HG03457 (cell line): ENCODE measurements around the gene CD59.
"Not testable (repeated sequence)": the region's sequence is repeated elsewhere in the genome, so short reads cannot be mapped to it uniquely, and the experiment has no call there.

Experiments used
- ATAC-seq: cut with Tn5 transposase; IDR thresholded peaks from one replicate; pipeline ENCODE4 v1.9.1; 2021; ENCODE audit warnings: moderate number of reproducible peaks; ENCODE audit not compliant: unreplicated experiment

The CD59 gene

DNA sequence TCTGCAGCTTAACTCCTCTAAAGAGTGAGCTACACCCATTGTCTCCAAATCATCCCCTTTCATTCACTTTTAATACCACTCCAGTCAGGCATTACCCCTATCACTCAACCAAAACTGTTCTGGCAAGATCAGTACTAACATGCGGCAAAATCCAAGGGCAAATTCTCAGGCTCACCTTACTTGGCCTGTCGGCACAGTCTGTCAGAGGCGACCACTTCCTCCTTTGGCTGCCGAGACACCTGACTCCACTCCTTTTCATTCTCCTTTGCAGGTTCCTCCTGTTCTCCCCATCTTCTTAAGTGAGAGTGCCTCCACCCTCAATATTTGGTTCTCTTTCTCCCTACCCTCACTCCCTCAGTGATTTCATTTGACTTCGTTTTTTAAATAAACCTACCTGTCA, 39.8 kb downstream of the CD59 start:
- no peak for ATAC-seq

DNA sequence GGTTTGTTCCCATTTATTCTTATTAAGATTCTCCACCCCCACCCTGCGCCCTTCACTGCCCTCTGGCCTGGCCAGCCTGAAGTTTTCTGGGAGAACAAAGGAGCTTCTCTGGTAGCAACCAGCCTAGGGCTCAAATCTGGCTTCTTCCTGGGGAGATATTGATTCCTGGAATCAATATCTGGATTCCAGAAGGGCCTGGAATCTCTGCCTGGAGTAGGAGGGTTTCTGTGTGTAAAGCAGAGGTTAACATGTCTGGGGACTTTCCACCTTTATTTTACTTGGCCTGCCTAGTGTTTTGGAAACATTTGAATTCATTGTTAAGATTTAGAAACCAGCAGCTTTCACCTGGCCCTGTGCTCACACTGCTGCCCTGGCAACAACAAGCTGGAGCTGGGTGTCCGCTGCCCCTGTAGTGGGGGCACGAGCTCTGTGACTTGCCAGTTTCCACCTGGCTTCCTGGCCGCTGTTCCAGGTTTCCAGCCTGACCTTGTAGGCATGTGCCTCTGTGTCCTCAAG, 41.1 kb downstream of the CD59 start:
- ATAC-seq = no peak

DNA sequence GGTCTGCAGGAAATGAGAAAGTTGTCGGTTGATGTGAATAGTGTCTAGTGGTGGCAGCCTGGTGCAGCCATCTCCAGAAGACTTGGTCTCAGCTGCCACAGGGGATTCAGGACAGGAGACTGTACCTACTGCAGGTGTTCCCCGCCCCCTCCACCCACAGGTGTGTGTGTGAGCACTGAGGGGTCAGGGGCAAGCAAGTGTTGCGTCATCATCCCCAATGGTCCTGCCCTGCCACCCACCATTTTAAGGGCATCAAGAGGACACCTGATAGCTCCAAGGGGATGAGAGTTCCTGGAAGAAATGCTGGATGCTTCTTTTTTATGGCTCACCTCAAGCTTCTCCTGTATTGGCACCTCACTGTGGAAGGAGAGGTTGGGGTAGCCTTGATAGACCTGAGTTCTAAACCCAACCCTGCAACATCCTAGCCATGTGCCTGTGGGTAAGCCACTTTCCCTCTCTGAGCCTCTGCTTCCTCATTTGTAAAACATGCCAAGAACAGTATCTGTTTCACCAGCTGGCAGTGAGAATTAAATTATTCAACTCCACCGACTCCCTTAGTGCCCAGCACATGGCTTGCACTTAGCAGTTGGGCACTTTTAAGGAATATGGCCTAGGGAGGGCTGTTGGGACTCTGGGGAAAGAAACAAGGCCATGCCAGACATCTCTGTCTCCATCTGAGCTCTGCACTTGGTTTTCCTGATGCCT, 41.7 kb downstream of the CD59 start:
- ATAC-seq = no peak

DNA sequence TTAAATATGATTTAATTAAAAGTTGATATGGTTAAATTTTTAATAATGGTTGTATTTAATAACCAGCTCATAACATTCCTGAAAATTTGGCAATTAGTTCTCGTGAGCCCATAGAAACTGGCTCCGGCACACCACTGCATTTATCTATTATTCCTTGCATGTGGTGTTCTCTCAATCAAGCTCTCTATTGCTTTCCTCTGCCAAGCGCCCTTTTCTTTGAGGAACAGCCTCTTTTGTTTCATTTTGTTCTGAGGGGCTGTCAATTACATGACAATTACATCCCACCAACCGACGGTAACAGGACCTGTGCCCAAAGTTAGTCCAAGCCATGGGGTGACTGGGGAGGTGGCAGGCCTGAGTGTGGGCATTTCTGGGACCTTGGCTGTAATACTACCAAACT, 43.7 kb downstream of the CD59 start:
- no peak for ATAC-seq

DNA sequence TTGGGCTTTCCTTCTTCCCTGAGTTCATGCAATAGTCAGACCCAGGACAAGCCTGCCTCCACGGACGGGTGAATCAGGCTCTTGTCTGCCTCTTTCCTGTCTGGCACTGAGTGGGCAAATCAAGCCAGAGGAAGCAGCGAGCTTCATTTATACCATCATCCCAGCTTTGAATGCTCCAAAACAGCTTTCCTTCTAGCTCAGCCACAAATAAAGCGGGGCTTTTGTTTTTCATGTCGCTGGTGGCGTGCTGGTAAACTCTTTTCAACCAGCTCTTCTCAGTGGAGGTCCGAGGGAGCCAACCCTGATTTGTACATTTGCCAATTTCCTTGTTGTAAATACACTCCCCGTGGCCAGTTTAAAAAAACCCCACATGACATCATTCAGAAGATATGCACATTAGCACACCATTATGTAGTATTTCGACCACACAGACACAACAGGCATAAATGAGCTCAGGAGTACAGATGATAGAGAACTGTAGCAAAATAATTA, 44.2 kb downstream of the CD59 start:
- ATAC-seq = no peak

DNA sequence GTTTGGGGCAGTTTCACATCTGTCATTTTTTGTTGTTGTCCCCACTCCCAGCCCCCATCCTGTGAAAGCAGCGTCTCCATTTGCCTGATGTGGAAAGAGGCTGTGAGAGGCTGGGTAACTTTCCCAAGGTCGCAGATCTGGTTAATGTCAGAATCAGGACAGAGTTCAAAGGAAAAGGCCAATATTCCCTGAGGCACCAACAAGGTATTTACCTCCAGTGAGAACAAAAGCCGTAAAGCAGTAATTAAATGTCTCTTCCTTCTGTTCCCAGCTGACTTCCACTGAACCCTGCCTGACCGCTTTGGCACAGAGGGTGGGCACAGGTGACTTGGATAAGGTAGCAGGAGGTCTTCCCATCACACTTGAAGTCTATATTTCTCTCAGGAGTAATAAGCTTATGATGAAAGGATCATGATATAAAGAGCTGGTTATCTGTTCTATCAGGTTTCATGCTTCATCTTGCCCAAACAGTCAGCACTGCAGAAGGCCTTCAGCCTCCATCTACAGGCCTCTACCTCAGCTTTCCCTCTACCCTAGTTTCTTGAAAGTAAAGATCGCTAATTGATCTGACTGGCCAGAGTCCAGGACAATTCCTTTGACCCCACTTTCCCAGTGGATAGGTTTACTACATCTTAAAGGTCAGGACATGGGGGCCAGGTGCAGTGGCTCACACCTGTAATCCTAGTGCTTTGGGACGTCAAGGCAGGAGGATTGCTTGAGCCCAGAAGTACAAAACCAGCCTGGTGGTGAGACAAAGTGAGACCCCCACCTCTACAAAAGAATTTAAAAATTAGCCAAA, 45.0 kb downstream of the CD59 start:
- no peak for ATAC-seq

DNA sequence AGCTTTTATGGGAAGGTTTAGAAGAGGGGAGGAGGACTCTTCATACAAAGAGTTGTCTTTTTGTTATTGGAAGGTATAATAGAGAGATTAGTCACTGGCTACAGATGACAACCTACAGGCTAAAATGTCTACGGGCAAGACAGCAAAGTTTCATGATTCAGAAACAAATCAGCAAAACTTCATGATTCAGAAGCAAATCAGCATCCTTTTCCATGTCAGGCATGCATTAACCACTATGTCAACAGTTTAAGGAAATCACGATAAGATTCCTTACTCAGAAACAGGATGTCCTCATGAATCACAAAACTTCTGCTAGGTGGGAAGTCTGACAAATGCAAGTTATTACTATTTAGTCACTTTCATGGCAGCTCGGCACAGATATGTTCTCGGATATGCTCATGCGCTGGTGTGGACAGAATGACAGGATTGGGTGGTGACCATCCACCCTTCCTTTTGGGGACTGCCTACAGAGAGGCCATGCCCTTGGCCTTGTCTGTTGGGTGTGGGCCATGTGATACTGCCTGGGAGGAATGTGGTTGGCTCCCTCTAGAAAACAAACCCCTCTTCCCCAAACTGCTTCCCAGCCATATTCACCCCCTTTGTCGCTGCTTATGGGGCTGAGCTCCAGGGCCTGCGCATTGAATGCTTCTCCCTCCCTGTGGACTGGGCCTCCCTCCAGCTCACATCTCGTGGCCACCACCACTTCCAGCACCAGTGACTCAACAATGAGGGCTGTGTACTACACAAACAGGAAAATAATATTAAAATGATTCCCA, 45.7 kb downstream of the CD59 start:
- ATAC-seq = no peak

DNA sequence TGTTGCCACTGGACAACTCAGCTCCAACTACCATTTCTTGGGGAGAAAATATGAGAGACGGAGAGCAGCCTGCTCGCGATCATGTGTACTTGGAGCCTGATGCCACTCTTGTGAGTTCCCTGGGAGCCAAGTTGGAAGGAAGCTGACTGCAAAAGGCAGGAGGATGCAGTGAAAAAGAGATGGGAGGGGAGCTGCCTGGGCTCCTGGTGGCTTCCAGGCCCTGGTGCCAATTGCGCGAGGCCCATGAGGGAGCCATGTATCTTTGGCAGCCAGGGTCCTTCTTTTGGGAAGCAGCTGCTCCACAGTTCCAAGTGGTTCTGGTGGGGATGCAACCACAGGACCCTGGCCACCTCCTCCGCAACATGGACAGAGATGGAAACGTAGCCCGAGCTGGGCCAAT, 46.7 kb downstream of the CD59 start:
- ATAC-seq = no peak

DNA sequence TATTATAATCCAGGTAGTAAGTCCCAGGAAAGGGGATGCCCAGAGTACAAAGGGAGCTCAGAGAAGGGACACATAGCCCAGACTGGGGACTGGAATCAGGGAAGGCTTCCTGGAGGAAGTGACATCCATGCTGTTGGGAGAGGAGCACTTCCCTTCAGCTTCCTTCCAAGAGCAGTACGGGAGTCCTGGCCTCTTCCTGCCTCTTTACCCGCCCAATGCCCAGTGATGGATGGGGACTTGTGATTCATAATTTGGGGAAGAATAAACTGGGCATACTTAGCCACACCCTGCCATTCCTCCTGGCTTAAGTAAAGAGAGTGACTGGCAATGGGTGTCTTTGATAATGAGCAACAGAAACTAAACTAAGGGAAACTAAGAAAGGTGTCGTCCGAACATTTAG, 47.1 kb downstream of the CD59 start:
- no peak for ATAC-seq

DNA sequence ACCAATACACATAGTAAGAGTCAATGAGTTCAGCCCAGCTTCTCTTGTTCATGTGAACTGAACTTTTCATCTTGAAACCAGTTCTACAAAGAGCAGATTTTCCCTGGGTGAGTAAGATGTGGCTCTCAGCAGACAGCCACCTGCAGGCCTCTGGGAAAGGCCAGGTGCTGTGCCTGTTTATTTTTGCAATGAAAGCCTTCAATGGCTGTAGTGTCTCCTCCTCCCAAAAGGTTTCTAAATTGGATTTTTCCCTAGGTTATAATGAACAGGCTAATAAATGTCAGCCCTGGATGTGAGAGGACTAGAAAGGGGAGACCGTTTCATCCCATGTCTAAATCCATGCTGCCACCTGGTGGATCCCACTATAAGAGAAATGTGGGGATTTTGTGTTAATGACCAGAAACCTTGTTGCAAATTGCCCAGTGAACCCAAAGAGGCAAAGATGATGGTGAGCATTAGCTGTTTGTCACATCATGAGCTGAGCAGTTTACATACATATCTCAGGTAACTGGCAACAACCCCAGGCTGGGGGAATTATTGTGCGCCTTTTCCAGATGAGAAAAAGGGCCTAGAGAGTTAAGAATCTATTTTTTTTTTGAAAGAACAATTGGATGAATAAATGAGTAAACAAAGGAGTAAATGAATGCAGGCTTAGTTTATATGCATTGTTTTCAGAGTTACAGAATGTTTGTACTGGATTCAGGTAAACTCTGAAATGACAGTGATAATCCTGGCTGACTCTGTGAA, 48.3 kb downstream of the CD59 start:
- ATAC-seq = no peak

DNA sequence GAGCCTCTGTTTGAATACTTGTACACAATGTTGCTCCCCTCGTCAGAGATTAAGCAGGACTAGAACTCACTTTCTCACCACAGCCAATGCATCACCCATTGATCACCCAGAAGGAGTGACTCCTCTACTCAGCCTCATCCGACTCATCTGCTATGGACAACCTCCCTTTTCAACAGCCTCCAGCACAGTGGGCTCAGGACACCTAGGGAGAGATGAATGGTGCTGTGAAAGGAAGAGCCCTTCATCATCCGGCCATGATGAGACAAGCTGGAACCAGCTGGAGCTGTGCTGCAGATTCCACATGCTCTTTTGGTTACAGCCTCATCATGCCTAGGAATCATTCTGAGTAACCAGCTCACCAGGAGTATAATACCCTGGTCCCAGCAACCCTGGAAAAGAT, 51.1 kb downstream of the CD59 start:
- ATAC-seq = no peak

DNA sequence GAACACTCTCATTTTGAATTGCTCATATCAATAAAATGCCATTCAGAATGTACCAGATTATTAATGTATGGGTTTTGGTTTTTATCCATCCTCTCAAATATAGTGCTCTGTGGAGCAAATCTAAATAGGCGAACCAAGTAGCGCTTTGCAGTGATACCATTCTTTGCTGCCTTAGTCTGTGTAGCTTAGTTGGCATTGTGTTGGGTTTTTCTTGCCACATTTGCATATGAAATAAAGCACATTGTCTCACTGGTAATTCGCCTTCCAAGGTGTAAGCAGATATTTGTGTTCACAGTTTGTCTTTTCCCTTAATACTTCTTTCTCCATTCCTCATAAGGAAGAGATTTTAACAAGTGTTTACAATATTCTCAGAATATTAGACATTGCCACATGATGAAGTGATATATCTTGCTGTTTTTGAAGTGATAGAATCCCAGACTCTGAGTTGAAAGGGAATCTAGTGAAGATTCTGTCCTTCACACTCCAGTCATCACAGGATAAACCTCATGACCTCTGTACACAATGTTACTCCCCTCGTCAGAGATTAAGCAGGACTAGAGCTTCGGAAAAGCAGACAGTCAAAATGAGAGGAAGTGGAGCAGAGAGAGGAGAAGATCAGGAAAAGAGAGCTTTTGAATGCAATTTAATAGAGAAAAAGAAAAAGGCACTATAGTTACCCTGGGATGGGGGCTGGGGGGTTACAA, 52.1 kb downstream of the CD59 start:
- no peak for ATAC-seq

DNA sequence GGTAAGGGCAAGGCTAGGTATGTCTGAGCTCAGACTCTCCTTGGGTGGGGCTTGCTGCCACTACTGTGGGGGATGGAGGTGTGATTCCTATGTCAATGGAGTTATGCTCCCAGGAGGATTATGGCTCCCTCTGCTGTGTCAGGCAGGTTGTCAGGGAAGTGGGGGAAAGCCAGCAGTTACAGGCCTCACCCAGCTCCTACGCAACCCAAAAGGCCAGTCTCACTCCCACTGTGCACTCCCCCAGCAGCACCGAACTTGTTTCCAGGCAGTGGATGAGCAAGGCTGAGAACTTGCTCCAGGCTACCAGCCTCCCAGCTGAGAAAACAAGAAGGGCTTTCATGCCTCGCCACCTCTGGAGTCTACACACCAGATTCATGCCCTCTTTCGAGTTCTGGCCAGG, 53.8 kb downstream of the CD59 start:
- no peak for ATAC-seq

DNA sequence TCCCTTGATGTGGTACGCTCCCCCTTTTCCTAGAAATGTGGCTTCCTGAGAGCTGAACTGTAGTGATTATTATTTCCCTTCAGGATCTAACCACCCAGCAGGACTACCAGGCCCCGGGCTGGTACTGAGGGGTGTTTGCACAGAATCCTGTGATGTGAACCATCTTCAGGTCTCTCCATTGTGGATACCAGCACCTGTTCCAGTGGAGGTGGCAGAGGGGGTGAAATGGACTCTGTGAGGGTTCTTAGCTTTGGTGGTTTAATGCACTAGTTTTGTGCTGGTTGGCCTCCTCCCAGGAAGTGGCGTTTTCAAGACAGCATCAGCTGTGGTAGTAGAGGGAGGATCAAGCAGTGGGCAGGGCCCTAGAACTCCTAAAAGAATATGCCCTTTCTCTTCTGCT, 54.2 kb downstream of the CD59 start:
- no peak for ATAC-seq

DNA sequence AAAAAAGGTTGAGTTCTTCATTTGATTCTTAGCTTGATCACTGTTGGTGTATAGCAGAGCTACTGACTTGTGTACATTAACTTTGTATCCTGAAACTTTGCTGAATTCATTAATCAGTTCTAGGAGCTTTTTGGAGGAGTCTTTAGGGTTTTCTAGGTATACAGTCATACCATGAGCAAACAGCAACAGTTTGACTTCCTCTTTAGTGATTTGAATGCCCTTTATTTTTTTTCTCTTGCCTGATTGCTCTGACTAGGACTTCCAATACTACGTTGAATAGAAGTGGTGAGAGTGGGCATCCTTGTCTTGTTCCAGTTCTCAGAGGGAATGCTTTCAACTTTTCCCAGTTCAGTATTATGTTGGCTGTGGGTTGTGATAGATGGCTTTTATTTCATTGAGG, 57.6 kb downstream of the CD59 start:
- not testable (repeated sequence) for ATAC-seq

DNA sequence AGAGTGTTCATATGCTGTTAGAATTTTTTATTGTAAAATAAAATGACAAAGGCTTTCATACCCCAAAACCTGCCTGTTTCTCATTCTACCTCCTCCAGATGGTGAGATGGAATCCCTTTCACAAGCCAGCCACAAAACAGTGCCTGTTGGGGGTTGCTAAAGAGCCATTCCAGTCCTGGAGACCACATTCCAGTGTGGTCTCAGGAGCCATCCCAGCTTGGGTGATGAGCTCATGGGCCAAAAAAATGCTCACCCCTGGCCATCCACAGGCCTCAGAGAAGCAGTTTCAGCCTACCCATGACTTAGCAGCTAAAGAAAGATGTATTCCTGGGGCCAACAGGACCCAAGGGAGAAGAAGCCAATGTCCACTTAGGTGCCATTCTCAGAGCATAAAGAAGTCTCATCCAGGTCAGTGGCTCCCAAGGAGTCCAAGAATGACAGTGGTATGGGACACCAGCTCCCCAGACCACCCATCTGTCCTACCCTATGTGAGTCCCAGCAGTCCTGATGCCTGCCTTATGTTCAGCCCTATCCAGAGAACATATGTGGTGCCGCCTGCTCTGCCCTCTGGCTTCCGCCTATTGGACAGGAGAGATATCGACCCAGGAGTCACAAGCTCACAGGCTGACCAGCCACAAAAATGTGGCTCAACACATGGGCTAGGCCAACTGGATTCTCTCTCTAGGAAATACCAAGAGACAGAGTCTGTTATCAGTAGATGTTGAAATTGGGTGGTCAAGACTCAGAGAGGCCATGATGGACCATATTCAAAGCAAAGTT, 62.0 kb downstream of the CD59 start:
- ATAC-seq = no peak

DNA sequence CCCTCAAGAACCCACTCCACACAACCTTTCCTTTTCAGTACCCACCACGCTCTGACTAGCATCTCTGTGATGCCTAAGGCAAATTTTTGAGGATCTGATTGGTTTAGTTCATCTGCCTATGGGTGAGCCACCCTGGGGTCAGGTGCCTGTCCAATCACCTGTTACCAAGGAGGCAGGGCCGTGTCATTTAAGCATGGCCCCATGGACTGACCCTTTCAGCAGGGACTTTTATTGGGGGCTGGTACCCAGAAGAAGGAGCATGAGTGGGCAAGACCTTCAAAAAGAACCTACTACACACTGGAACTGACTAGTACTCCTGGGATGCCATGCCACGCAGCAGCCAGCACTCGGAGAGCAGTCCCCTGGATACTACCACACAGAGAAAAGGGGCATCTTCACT, 64.0 kb downstream of the CD59 start:
- no peak for ATAC-seq

DNA sequence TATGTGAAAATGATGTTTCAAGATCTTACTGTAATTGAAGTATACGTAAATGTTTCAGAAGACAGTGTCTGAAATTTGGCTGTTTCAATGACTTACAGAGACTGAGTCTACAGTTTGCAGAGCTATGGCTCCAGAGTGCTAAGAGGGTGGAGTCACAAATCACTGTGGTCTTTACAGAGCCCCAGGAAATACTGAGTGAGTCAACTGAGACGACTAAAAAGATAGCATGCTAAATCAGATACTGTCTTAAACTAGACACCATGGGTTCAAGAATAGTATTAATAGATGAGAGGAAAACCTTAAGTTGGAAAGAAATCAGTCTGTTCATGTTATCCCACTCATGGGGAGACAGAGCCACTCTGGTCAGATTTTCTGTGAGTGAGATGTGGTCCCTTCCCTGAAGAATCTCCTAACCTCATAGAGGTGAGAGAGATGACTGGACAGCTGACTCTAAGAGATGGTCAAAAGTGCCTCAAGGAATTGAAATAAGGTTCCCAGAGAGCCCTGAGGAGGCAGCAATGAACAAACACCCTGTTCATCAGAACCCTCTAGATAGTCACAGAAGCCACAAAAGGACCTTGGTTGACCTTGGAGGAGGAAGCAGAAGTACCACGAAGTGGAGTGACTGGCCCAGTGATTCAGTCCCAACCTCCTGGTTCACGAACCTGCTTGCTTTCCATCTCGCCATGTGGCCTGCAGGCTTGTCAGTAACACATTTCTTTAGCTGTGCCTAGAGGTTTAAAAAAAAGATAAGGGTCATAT, 65.8 kb downstream of the CD59 start:
- no peak for ATAC-seq
